HUDEP-2 (cell line): ENCODE measurements around the gene PDE2A.

ENCODE experiments used
- DNase-seq, 76 experiments: peaks; one replicate each; lab custom pipeline; 2025; ENCODE audit not compliant: unreplicated experiment in 76 of 76; lab: John Stamatoyannopoulos, UW

Gene PDE2A

DNA sequence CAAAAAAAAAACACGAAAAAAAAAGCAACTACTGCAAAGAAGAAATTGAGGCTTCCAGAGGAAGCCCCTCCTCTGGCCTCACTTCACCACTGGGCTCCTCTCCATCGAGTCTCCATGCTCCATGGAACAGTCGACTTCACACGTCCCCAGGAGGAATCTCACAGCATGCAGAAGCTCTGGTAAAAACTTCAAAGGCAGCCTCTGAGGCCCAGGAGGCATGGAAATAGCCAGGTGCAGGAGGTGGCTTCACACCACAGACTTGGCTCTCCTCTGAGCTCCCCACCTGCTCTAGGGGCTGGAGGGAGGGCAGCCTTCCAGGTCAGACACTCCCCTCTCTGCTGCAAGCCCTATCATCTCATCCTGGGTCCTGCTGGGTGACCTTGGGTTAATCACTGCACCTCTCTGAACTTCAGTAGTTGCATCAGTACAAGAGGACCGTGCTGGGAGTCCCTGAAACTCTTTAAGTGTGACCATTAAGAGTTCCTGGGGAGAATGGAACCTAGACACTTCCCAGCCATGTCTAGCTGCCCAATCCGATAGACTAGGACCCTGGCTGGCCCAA is 8.2 kb downstream of the PDE2A start:
- no peak for DNase-seq

DNA sequence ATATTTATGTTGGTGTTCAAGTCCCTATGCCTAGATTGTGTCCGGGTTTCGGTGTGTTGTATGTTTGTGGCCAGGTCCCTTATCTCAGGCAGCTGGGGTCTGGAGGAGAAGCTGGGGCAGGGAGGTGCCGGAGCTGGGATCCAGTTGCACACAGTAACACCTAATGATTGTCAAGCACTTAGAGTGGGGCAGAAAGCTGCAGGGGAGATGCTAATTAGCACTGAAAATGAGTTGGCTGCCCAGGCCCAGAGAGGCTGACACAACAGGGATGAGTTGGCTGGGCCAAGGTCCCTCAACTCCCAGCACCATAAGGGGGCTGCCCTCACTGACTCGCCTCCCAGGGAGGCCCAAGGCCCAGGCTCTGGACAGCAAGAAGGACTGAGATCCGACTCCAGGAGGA is 12.2 kb downstream of the PDE2A start:
- no peak for DNase-seq

DNA sequence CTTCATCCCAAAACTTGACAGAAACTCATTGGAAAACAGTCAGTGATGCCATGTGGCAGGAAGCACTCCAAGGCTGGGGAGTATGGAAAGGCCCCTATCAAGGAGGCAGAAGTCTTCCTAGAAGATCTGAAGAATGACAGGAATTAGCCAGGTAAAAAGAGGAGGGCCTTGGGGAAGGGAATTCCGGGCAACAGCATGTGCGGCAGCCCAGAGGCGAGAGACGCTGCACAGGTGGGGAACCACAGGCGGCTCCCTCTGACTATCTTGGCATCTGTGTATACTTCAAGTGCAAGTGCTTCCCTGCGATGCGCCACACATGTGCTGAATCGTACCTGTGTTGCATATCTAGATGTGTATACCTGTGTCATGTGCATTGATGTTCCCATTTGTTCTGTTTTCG is 12.7 kb downstream of the PDE2A start:
- DNase-seq, result no peak

GRCh38 chr11:72658989-72659640 is 15.1 kb downstream of the PDE2A start:
- DNase-seq, result no peak

DNA sequence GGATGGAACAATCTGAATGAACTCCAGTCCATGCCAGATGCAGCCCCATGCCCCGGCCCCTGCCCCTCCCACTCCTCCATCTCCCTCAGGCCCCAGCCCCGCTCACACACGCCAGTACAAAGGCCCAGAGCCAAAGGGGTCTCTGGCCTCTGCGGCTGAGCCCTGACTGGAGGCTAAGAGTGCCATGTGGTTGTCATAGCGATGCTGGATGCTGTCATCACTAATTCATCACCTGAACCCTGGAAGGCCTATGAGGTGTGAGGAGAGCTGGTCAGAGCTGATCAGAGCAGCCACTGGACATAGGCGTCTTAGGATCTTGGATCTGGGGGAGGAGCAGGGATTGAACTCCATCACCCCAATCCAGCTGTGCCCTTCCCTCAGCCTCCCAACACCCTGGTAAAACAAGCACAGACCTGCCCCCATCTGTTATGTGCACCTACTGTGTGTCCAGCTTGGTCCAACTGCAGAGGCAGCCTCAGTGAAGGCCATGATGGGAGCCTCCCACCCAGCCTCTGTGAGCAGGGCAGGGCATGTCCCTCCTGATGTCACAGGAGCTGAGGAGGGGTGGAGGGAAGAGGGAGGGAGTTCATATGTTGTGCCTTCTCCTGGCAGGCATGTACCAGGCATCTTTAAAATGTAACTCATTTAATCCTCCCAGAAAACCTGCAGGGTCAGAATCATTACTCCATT is 16.7 kb downstream of the PDE2A start:
- no peak for DNase-seq

- no peak for DNase-seq
Observed at GRCh38 chr11:72655896-72656464, 18.2 kb downstream of the PDE2A start.

DNA sequence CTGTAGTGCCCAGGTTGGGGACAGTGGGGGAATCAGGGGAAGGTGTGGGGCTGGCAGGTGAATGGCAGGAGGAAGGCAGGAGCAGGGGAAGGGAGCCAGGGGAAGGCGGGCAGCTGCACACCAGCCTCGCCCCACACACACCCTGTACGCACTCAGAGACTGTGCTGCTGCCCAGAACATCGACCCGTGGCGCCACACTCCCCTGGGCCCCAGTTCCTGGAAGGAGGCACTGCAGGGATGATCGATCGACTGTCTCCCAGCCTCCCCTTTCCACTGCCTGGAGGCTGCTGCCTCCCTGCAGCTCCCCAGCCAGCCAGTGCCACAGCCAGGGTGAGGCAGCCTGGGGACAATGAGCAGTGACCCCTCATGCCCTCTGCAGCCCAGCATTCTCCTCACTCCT is 19.2 kb downstream of the PDE2A start:
- DNase-seq, result no peak

DNA sequence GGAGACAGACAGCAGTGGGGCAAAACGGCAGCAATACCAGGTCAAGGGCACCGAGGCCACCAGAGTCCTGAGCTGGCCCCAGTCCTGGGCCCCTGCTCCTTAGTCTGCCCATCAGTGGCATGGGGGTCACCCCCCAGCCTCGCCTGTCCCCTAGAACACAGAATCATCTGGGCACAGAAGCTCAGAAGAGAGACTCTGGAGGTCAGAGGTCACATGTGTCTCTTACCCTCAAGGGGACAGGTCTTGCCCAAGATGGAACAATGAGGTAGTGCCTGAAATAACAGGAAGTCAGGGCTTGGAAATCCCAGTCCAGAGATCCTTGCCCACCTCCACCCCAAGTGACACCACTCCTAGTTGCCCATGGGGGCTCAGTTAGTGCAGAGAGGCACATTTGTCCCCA is 20.6 kb downstream of the PDE2A start:
- no peak for DNase-seq

GRCh38 chr11:72652873-72653630 is 21.2 kb downstream of the PDE2A start:
- peak in 5 of 76 experiments; percentile 6 to 22 (median 15) for DNase-seq

GRCh38 chr11:72652133-72652532 is 22.1 kb downstream of the PDE2A start:
- no peak for DNase-seq

- DNase-seq, result no peak
Observed at GRCh38 chr11:72649215-72649976, 24.8 kb downstream of the PDE2A start.

DNA sequence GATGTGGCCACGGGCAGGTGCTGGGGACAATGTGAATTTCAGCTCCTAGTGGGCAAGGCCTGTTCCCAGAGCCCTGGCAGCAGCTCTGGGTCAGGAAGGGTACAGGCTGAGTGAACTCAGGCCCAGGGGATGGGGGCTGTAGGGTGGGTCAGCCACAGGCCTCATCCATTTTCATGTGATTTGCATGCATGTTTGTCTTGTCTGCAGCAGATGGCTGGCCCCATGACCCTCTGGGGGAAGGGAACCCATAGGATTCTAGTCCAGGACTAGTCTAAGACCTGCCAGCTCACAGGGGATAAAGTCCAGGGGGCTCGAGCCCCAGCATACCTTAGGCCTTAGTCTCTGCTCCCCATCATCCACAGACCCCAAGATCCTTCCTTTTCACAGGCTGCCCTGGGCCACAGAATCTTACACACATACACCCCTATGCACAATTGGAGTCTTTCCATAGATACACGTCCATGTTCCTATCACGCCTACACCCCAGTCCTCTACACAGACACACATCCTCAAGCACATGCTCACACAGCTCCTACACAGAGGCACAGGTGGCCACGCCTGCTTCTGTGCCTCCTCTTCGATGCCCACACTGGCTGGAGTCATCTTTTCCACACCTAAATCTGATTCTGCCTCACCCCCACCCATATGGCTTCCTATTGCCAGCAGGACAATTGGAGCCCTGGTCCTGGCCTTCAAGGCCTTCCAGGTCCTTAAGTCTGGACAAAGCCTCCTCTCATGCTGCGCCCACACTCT is 25.7 kb downstream of the PDE2A start:
- no peak for DNase-seq

- DNase-seq, result no peak
Observed at GRCh38 chr11:72647882-72648281, 26.3 kb downstream of the PDE2A start.

DNA sequence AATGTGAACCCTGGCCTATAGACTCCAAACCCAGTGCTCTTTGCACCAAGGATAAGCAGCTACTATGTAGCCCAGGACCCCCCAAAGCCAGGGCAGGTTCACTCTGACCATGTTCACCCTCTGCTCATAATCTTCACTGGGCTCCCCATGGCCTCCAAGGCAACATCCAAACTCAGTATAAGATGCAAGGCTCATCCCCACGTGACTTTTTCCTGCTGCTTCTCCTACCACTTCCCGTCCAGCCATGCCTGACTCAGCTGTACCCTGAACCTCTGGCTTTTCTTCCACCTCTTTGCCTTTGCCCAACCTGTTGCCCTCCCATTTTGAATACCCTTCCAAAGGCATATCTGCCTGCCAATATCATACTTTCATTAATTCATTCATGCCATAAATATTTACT is 27.8 kb downstream of the PDE2A start:
- DNase-seq, result no peak

DNA sequence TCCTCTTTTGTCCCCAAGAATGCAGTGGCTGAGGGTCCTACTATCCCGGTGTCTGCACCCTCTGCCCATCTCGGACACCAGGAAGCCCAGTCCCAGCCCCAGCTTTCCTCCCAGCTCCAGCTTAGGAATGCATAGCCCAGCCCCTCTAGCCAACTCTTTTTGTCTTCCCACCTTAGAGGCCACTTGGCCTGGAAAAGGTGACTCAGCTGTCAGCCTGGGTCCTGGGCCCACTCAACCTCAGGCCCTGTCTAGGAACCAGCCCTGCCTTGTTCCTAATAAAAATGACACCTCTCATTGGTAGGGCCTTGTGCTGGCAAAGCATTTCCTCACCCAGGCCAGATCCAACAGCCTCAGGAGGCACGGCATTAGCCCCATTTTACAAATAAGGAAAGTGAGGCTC is 28.2 kb downstream of the PDE2A start:
- DNase-seq, result no peak

DNA sequence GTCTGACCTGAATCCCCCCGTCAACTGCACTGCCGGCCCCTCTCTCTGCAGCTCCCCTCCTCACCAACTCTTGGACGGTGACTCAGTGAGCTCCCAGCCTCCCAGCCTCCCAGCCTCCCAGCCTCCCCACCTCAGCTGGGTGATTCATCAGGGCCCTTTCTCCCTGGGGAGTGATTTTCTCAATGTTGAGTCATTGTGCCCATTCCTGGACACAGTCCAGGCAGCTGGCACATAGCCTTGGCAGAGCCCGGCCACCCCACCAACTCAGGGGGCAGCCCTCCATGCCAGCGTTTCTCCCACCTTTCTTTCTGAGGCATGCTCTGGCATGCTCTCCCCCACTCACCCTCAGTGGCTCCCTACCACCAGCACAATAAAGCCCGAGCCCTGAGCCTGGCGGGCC is 30.7 kb downstream of the PDE2A start:
- DNase-seq, result no peak

GRCh38 chr11:72642884-72643522 is 31.2 kb downstream of the PDE2A start:
- DNase-seq, result peak in 37 of 76 experiments; percentile 6 to 63 (median 22)

DNA sequence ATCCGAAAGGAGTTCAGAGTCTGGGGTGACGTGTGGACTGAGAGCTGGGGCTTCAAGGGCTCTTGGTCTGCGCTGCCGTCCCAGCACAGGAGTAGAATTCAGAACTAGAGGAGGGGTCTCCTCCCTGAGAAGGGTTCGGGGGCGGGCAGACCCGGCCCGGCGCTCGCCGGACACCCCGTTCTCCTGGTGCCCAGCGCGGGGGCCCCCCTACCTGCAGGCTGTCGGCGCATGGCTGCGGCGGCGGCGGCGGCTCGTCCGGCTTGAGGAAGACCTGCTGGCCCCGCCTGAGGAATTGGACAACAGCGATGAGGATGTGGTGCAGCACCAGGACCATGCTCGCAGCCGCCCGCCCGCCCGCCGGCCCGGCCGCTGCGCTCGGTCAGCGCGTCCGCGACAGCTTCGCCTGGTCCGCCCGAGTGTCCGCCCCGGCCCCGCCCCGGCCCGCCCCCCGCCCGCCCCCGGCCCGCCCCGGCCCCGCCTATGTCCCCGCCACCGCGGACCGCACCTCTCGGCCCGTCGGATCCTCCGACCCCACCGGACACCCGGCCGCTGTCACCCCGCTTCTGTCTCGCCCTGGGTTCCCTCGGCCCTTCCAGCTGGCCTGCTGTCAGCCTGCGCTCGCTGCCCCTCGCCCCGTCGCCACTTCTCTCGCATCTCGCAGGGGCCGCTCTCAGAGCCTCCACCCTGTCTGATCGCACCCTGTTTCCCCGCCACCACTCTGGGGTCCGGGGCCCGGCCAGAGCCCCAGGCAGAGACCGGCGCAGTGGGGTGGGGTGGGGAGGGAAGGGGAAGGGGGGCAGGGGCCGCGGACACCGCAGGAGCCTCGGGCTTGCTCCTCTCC is 32.0 kb downstream of the PDE2A start:
- DNase-seq, result peak in 3 of 76 experiments; percentile 35 to 40 (median 38)
